ENCODE data around the gene G0S2.

Gene G0S2, protein sequence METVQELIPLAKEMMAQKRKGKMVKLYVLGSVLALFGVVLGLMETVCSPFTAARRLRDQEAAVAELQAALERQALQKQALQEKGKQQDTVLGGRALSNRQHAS

GRCh38 chr1:209674957-209675564 lies at the start of gene G0S2:
G0S2 (plus strand) TSS chr1:209675412; CDS start chr1:209675685, 273 bp downstream.
- DNase-seq (ENCODE audit: low read depth), result peak; percentile 45

GRCh38 chr1:209625791-209626285 lies 49.4 kb upstream of the G0S2 start:
- DNase-seq (ENCODE audit: low read depth), result no peak

- DNase-seq (ENCODE audit: low read depth), result no peak
These were observed 48.7 kb upstream of the G0S2 start for GRCh38 chr1:209626346-209627026.

DNA sequence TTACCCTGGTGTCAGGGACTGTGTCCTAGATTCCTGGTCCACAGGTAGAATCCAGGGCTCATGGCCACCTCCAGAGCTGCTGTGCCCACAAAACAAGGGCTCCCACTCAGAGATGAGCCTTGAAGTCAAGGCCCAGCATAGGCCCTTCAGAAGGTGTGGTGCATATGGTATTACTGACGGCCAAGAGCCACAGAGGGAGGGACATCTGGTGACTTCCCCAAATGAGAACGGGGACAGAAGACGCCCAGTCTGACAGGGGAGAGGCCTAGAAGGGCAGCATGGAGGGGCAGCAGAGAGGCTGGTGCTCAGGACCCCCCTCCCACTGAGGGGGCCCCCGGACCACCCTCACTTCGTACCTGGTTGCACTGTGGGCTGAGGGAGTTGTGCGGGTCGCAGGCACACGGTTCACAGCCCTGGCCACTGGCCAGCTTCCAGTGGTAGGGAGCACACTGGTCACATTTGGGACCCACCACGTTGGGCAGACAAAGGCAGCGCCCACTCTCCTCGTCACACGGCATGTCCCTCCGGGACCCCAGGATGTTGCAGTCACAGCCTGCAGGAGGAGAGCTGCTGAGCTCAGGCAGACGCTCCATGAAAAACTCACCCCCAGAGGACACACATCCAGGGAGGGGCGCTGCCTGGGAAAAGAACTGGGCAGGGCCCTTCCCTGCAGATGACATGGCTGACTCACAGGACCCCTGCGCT lies 48.0 kb upstream of the G0S2 start:
- DNase-seq (ENCODE audit: low read depth), result no peak

DNA sequence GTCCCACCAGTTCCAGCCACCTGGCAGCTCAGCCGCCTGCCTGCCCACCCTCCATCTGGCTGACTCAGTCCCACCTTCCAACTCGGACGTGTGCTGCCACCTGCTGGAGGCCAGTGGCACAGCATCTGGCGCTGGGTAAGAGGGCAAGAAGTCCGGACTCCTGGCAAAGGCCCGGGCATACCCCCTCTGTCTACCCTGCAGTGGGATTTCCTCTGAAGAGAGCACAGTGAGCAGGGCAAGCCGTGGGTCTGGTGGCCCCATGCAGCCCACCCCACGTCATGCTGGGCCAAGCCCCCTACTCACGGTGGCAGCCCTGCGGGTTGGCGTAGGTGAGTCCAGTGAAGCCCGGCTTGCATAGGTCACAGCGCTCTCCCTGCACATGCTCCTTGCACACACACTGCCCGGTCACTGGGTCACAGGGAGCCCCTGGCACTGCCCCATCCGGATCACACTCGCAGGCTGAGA lies 47.4 kb upstream of the G0S2 start:
- DNase-seq (ENCODE audit: low read depth), result peak; percentile 70

- no peak for DNase-seq (ENCODE audit: low read depth)
These were observed 46.5 kb upstream of the G0S2 start for GRCh38 chr1:209628618-209629299.

DNA sequence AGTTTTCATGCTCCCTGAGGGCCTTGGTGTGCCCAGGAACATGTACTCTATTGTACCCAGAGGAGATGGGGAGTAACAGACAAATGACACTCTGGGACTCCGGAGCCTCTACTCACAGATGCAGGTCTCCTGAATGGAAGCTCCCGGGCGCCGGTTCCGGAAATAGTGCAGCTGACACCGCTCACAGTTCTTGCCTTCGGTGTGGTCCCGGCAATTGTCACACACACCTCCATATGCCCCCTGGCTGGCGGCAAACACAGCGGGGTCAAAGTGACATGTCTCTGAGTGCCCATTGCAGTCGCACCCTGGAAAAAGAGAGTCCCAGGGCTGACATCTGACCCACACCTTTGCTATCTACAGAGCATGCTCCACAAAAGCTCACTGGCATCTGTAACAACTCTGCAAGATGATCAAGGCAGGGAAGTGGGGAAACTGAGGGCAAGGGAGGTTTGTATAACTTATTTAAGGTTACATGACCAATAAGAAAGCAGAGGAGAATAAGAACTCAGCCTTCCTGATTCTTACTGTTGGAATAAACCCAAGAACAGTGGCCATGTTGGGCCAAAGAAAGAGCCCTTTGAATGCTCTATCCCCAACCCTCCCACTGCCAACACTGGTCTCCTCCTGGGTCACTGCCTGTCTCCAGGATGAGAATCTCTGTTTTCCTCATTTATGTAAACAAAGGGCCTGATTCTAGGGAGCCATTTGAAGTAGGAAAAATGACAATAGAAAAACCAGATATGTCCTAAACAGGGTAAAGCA lies 45.4 kb upstream of the G0S2 start:
- no peak for DNase-seq (ENCODE audit: low read depth)

- DNase-seq (ENCODE audit: low read depth), result no peak
These were observed 44.6 kb upstream of the G0S2 start for GRCh38 chr1:209630383-209631225.

DNA sequence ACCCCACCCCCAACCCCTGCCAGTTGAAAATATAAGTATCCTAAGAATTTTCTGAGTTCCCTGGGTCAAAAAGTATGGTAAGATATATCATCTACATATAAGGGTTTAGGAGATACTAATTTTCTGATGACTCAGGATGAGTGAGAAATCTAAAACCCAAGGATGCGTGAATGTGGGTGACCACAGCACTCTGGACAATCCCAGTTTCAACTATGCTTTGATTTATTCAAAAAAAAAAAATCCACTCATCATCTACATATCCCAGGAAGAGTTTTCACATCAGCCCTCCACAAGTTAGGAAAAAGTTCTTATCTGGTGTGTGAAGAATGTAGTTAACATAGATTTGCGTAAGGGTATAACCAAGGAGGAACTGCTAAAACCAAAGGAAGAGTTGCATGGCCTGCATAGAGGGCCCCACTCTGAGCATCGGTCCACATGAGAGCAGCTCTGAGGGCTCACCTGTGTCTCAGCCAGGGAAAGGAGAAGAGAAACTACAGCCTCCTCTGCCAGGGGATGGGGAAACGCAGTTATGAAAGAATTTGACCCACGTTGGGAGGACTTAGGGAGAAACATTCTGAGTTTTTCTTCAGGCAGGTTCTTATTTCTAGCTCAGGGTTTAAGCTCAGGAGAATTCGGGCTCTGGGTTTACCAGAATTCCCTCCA lies 41.7 kb upstream of the G0S2 start:
- DNase-seq (ENCODE audit: low read depth), result no peak

DNA sequence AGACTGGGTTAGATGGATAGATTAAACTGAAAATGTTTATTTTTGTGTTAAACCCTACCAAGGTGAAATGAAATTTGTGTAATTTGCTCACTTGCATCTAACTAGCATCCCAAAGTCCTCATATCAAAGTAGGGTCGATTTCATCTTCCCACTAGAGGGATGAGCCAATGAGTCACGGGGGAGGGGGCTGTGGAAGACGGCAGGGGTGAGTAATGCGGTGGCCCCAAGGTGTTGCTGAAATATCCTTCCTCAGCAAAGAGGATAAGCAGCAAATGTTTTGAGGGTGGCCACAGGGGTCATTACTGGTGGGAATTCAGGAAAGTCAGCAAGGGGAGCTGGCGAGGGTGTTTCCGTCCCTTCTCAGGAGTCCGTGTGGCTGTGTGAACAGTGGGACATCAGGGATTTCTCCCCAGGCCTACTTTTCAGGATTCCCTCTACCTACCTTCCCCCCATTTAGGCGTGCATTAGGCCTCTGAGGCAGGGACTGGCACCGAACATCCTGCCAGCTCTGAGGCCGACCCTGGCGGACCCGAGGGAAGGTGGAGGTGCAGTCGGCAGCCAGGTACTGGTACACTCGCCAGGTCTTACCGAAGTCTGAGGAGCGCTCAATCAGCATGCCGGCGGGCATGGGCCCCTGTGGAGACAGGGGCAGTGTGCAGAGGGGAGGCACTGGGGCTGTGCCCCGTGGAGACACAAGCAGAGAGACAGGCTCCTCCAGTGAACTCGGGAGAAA lies 41.0 kb upstream of the G0S2 start:
- DNase-seq (ENCODE audit: low read depth), result no peak

GRCh38 chr1:209635850-209636249 lies 39.4 kb upstream of the G0S2 start:
- no peak for DNase-seq (ENCODE audit: low read depth)

DNA sequence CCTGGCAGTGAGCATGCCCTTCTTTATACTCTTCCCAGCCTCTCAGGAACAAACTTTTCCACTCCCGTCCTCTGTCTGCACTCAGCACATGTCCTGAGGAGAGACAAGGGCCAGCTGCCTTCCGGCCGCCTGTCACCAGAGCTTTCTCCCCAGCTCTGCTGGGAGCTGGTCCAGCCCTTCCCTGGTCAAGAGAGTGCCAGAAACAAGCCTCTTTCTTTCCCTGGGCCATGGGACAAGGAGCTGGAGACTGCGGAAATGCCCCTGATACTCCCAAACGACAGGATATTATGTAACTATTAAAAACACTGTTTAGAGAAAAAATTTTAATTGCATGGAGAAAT lies 33.4 kb upstream of the G0S2 start:
- no peak for DNase-seq (ENCODE audit: low read depth)

- DNase-seq (ENCODE audit: low read depth), result no peak
These were observed 32.4 kb upstream of the G0S2 start for GRCh38 chr1:209642816-209643215.

GRCh38 chr1:209643285-209644020 lies 31.8 kb upstream of the G0S2 start:
- no peak for DNase-seq (ENCODE audit: low read depth)

- no peak for DNase-seq (ENCODE audit: low read depth)
These were observed 29.4 kb upstream of the G0S2 start for GRCh38 chr1:209645574-209646452.

GRCh38 chr1:209646558-209646957 lies 28.7 kb upstream of the G0S2 start:
- DNase-seq (ENCODE audit: low read depth), result no peak

DNA sequence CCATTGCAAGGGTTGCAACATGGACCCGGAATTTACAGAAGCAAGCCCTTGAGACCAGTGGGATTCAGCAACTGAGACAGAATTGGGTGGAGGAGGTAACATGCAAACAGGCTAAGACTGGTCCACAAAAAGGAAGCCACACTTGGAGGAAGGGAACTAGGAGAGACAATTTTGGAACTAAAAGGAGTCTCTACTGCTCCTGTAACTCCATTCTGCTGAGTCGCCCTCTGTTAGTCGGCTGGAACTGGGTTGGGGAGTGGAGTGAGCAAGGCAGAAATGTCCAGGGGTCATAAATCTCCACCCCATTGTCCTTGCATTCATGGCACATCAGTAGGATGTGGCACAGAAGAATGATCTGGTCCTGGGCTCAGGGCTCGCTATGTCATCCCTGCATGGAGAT lies 28.1 kb upstream of the G0S2 start:
- no peak for DNase-seq (ENCODE audit: low read depth)

GRCh38 chr1:209648346-209648745 lies 26.9 kb upstream of the G0S2 start:
- no peak for DNase-seq (ENCODE audit: low read depth)

Measured in activated T-helper 9 cell treated with anti-CD3 and anti-CD28 coated beads, Interleukin-2, amount 50 U/mL, for 16 hours (primary cell).